Endothelial cell of umbilical vein (primary cell): ENCODE results near the gene SH3D19.

Experiments used
- EZH2 ChIP-seq: IDR thresholded peaks from 2 replicates; pipeline ENCODE4 v1.6.1; 2012; ENCODE audit warnings: borderline replicate concordance, low read depth, mild to moderate bottlenecking, moderate library complexity, low read length, inconsistent platforms; ENCODE audit not compliant: severe bottlenecking
- MYC ChIP-seq: IDR thresholded peaks from one replicate; pipeline ENCODE4 v1.6.1; 2011; ENCODE audit warnings: mild to moderate bottlenecking, low read depth, low read length
- POLR2A ChIP-seq: IDR thresholded peaks from 2 replicates; pipeline ENCODE4 v1.6.1; 2012; ENCODE audit warnings: low read depth, mild to moderate bottlenecking, control low read depth, low read length
- POLR2AphosphoS5 ChIP-seq: IDR thresholded peaks from 2 replicates; pipeline ENCODE4 v1.6.1; 2012; ENCODE audit warnings: low read depth, mild to moderate bottlenecking, control low read depth, low read length, moderate library complexity; ENCODE audit not compliant: insufficient read depth
- TF ChIP-seq, protein P1 (sequence below), 2 donors: IDR thresholded peaks; 1 replicate in 1 of 2; 2 replicates in 1 of 2; pipeline ENCODE4 v1.5.1; 2011; ENCODE audit warnings: low read length in 2 of 2, mild to moderate bottlenecking in 2 of 2, moderate library complexity in 2 of 2, control low read depth in 1 of 2, inconsistent platforms in 1 of 2, low read depth in 1 of 2; ENCODE audit not compliant: insufficient read depth in 1 of 2; ENCODE audit errors: extremely low read depth in 1 of 2

DNA sequence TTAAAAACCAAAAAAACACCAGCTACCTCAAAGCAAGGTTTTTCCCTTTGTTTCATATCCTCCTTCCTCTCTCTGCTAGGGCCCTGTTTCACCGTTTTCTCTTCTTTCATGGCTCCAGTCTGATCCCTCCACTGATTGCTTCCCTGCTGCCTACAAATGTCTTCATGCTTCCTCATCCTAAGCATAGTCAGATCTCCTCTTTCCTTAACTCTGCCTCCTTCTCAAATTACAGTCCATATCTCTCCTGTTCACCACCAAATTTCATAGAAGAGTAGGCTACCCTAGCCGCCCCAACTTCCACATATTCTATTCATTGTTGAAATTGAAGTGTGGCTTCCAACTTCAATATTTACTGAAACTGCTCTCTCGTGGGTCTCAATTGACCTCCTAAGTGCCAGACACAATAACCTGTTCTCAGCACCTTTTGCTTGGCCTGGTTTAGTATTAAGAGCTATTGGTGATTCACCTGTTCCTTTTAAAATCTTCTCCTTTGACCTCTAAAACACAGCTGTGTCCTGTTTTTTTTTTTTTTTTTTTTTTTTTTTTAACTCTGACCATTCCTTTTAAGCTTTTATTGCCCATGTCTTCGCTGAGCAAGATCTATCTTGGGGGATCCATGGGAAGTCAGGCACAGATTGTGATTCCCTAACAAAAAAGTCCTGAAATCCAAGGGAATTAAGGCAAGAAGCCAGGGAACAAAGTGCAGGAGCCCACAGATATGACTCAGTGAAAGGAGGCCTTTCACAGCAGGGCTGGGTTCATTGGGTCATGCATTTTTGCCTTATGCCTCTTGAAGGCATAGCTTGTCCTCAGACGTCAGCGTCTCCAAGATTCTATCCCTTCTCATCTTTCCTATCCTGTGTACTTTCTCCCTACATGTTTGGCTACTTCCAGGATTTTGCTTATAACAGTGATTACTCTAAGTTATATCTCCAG, 140.6 kb downstream of the SH3D19 start:
- no peak for TF ChIP-seq MYC
- TF ChIP-seq, protein P1, sequence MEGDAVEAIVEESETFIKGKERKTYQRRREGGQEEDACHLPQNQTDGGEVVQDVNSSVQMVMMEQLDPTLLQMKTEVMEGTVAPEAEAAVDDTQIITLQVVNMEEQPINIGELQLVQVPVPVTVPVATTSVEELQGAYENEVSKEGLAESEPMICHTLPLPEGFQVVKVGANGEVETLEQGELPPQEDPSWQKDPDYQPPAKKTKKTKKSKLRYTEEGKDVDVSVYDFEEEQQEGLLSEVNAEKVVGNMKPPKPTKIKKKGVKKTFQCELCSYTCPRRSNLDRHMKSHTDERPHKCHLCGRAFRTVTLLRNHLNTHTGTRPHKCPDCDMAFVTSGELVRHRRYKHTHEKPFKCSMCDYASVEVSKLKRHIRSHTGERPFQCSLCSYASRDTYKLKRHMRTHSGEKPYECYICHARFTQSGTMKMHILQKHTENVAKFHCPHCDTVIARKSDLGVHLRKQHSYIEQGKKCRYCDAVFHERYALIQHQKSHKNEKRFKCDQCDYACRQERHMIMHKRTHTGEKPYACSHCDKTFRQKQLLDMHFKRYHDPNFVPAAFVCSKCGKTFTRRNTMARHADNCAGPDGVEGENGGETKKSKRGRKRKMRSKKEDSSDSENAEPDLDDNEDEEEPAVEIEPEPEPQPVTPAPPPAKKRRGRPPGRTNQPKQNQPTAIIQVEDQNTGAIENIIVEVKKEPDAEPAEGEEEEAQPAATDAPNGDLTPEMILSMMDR (IDR thresholded peaks at IDR 0.05; ENCODE audit: extremely low read depth in 1 of 2, insufficient read depth in 1 of 2, low read depth in 1 of 2, low read length in 2 of 2) = no peak
- TF ChIP-seq EZH2 = no peak
- TF ChIP-seq POLR2A = no peak
- TF ChIP-seq POLR2AphosphoS5 = no peak
